ENCODE measurements around the gene ECM1. TPM values are rescaled to one million over a fixed set of nuclear protein-coding genes. Genes with fewer than 3 reads are reported as not detected.

The ECM1 gene
- total RNA-seq, 2 experiments from 2014 or later: 0.74 to 0.81 TPM

DNA sequence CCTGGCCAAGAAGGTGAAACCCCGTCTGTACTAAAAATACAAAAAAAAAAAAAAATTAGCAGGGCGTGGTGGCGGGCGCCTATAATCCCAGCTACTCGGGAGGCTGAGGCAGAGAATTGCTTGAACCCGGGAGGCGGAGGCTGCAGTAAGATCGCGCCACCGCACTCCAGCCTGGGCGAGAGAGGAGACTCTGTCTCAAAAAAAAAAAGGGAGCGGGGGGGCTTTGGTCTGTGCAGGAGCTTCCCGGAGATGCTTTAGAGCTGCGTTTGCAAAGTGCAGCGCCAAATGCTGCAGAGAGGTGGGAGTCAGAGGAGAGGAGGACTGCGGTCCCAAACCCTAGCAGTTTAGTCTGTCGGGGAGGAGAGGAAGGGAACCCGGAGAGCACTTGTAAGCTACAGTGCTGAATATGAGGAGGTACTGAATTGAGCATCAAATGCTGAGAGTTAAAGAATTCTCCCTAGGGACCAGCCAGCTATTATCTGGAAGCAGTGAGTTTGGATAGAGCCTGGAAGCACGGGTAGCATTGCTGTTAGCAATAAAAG is 8.2 kb downstream of the ECM1 start:
- ChIA-PET POLR2A (interaction anchor here (0.5 to 0.8 kb wide), 3 partner anchors 20 to 51 kb away, joined by 3 read pairs; partner anchors contain the start of gene TARS2), CTCF (interaction anchor here (0.8 to 5.5 kb wide), 12 partner anchors 15 to 261 kb away, joined by 3 to 30 read pairs (median 4); no protein-coding TSS in a partner anchor)
- ATAC-seq: peak; percentile 5
- Mint-ChIP-seq H3K36me3 (ENCODE audit: low read depth) (no peaks in the 10 kb centered on the region), H3K9me3 (no peaks in the 10 kb centered on the region), H3K4me1 (ENCODE audit: low read depth) (peaks cover 12% of the 10 kb centered on the region), H3K4me3 (peak overlapping the region; percentile 92), H3K27ac (no peak overlapping the region), H3K27me3 (no peaks in the 10 kb centered on the region)
- TF ChIP-seq, protein P1, sequence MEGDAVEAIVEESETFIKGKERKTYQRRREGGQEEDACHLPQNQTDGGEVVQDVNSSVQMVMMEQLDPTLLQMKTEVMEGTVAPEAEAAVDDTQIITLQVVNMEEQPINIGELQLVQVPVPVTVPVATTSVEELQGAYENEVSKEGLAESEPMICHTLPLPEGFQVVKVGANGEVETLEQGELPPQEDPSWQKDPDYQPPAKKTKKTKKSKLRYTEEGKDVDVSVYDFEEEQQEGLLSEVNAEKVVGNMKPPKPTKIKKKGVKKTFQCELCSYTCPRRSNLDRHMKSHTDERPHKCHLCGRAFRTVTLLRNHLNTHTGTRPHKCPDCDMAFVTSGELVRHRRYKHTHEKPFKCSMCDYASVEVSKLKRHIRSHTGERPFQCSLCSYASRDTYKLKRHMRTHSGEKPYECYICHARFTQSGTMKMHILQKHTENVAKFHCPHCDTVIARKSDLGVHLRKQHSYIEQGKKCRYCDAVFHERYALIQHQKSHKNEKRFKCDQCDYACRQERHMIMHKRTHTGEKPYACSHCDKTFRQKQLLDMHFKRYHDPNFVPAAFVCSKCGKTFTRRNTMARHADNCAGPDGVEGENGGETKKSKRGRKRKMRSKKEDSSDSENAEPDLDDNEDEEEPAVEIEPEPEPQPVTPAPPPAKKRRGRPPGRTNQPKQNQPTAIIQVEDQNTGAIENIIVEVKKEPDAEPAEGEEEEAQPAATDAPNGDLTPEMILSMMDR (IDR thresholded peaks at IDR 0.05): no peak
- peak; percentile 27 for DNase-seq
- intact Hi-C loops (cut with micrococcal nuclease): loop anchor here (10.0 kb wide), 1 partner anchor 51 kb away; no protein-coding TSS in a partner anchor

DNA sequence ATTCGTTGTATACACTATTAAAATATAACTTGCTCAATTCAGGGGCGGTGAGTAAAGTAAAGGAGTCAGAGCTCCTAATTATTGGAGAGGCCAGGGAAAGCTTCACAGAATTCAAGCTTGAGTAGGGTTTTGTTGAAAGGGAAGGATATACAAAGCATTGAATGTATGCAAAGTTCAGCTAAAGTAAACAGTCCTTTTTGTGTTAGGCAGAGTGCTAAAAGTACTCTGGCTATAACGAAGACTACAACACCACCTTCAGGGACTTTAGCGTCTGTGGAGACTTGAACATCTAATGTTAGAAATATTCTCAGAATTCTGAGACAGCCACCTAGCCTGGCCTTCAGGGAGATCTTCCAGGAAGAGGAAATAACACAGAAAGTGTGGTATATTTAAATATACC is 8.7 kb downstream of the ECM1 start:
- peak; percentile 14 for DNase-seq
- Mint-ChIP-seq H3K36me3 (ENCODE audit: low read depth) (no peaks in the 10 kb centered on the region), H3K9me3 (no peaks in the 10 kb centered on the region), H3K4me3 (peak overlapping the region; percentile 92), H3K4me1 (ENCODE audit: low read depth) (peaks cover 12% of the 10 kb centered on the region), H3K27ac (no peak overlapping the region), H3K27me3 (no peaks in the 10 kb centered on the region)
- TF ChIP-seq, protein P1 (IDR thresholded peaks at IDR 0.05): peak; percentile 30
- ATAC-seq: no peak
- intact Hi-C loops (cut with micrococcal nuclease): loop anchor here (10.0 kb wide), 1 partner anchor 52 kb away; no protein-coding TSS in a partner anchor
- CTCF ChIA-PET: interaction anchor here (0.8 to 5.5 kb wide), 12 partner anchors 15 to 261 kb away, joined by 3 to 30 read pairs (median 4); no protein-coding TSS in a partner anchor
- POLR2A ChIA-PET: interaction anchor here (0.7 kb wide), 1 partner anchor 20 kb away, joined by 3 read pairs; no protein-coding TSS in a partner anchor

DNA sequence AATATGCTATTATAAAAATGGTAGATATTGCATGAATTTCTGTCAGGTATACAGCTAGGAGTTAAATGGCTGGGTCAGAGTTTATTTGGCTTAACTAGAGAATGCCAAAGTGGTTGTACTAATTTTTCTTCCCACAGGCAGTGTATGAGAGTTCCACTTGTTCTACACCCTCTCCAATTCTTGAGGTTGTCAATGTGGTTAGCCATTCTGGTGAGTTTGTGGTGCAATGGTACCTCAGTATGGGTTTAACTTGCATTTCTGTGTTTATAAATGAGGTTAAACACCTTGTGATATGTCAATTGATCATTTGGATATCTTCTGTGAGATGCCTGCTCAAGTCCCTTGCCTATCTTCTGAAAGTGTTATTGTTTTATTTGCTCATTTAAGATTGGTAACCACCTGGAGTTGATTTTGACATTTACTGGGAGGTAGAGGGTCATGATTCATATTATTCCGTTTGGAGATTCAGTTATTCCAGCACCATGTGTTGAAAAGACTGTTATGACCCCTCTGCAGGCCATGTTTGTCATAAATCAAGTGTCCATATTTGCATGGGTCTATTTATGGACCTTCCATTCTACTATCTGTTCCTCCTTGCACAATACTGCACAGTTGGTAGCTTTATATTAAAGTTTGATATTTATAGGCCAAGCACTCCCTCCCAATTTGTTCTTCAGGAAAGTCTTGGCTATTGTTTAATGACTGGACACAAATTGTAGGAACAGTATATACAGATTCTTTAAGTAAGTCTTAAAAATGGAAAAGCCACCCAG is 13.5 kb downstream of the ECM1 start:
- no peak overlapping the region for H3K4me3 Mint-ChIP-seq
- intact Hi-C loops (cut with micrococcal nuclease): no loop called here
- H3K9me3 Mint-ChIP-seq: no peaks in the 10 kb centered on the region
- TF ChIP-seq, protein P1 (IDR thresholded peaks at IDR 0.05): no peak
- ChIA-PET POLR2A (no interaction called here), CTCF (interaction anchor here (4.8 kb wide), 1 partner anchor 11 kb away, joined by 22 read pairs; no protein-coding TSS in a partner anchor)
- no peaks in the 10 kb centered on the region for H3K36me3 Mint-ChIP-seq (ENCODE audit: low read depth)
- peaks cover 5% of the 10 kb centered on the region for H3K4me1 Mint-ChIP-seq (ENCODE audit: low read depth)
- DNase-seq (no peak), ATAC-seq (no peak)
- no peaks in the 10 kb centered on the region for H3K27me3 Mint-ChIP-seq
- no peak overlapping the region for H3K27ac Mint-ChIP-seq

DNA sequence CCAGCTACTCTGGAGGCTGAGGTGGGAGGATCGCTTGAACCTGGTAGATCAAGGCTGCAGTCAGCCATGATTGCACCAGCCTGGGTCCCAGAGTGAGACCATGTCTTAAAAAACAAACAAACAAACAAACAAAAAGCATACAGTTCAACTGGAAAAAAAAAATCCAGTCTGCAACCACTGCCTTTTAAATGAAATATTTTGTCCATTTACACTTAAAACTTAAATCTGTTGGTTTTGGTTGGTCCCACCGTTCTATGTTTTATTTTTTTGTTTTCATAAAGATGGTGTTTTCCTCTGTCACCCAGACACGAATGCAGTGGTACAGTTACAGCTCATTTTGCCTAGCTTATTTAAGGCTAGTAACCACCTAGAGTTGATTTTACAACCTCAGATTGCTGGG is 17.4 kb downstream of the ECM1 start:
- Mint-ChIP-seq H3K36me3 (ENCODE audit: low read depth) (no peaks in the 10 kb centered on the region), H3K27ac (no peak overlapping the region), H3K27me3 (no peaks in the 10 kb centered on the region), H3K9me3 (no peaks in the 10 kb centered on the region), H3K4me3 (no peak overlapping the region), H3K4me1 (ENCODE audit: low read depth) (no peaks in the 10 kb centered on the region)
- ATAC-seq: no peak
- intact Hi-C loops (cut with micrococcal nuclease): no loop called here
- TF ChIP-seq, protein P1 (IDR thresholded peaks at IDR 0.05): no peak
- ChIA-PET CTCF (no interaction called here), POLR2A (interaction anchor here (0.5 kb wide), 1 partner anchor 63 kb away, joined by 3 read pairs; no protein-coding TSS in a partner anchor)
- no peak for DNase-seq
